GM12891 (cell line): ENCODE data around the gene VTN.

Source experiments
- PAX5 ChIP-seq: IDR thresholded peaks from 2 replicates; pipeline ENCODE4 v1.6.1; 2011; ENCODE audit warnings: low read length, moderate library complexity, mild to moderate bottlenecking; ENCODE audit not compliant: insufficient read depth, severe bottlenecking
- POLR2A ChIP-seq: IDR thresholded peaks from 2 replicates; pipeline ENCODE4 v1.6.1; 2011; ENCODE audit warnings: low read depth, low read length, control low read depth
- POLR2AphosphoS5 ChIP-seq: IDR thresholded peaks from 2 replicates; pipeline ENCODE4 v1.6.1; 2011; ENCODE audit warnings: low read depth, low read length, control low read depth
- POU2F2 ChIP-seq: IDR thresholded peaks from 2 replicates; pipeline ENCODE4 v1.6.1; 2011; ENCODE audit warnings: low read depth, mild to moderate bottlenecking, control low read depth, low read length, moderate library complexity
- SPI1 ChIP-seq: IDR thresholded peaks from 2 replicates; pipeline ENCODE4 v1.6.1; 2011; ENCODE audit warnings: low read depth, low read length, control low read depth
- TAF1 ChIP-seq: IDR thresholded peaks from 2 replicates; pipeline ENCODE4 v1.6.1; 2011; ENCODE audit warnings: low read depth, low read length, control low read depth

GRCh38 chr17:28334666-28335200 lies 35.4 kb downstream of the VTN start:
- no peak for TF ChIP-seq POLR2AphosphoS5
- no peak for TF ChIP-seq POLR2A
- TF ChIP-seq PAX5, result no peak
- no peak for TF ChIP-seq TAF1
- no peak for TF ChIP-seq SPI1
- TF ChIP-seq POU2F2, result no peak
